ENCODE results near the gene SORCS1. TPM values are rescaled to one million over a fixed set of nuclear protein-coding genes. Genes with fewer than 3 reads are reported as not detected.
A peak's percentile ranks its signal among the peaks of the same experiment; 100 is the strongest.

SORCS1 gene
- total RNA-seq, 1 experiment from 2014 or later: 48.9 TPM

DNA sequence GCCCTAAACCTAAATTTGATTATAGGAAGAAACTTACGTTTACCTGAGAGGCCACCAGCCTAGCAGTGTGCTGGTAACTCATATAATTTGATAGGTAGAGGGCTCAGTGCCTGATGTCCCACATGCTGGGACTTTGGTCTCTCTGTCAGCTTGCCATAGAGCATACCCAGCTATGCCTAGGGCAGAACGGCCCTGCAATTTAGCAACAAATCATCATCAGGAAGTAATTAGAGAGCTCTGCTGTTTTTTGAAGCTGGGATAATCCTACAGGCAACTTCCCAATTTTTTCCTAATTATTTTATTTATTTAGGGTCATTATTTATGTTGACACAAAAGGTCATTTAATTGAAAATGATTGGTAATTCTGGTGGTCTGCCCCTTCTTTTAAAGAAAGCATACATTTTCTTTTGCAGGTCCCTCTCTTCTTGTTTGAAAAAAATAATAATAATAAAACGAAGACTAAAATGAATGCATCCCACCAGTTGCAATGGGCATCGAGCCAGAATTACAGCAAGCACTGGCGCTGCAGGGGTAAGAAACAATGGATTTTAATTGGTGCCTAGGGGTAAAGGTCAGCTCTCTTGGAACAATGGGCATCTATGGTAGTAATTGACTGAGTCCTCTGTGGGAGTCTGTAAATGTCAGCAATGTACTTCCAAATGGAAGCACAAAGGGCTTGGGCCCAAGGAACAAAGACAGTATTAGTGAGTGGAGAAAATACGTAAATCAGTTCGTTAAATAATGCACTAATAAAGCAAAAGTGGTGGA, 348.0 kb downstream of the SORCS1 start:
- Histone ChIP-seq H3K27ac (no peak overlapping the region), H3K36me3 (no peaks in the 10 kb centered on the region), H3K9me3 (replicated peaks) (no peaks in the 10 kb centered on the region), H3K27me3 (no peaks in the 10 kb centered on the region), H3K4me1 (no peaks in the 10 kb centered on the region), H3K4me3 (no peak overlapping the region)
- DNase-seq: no peak

DNA sequence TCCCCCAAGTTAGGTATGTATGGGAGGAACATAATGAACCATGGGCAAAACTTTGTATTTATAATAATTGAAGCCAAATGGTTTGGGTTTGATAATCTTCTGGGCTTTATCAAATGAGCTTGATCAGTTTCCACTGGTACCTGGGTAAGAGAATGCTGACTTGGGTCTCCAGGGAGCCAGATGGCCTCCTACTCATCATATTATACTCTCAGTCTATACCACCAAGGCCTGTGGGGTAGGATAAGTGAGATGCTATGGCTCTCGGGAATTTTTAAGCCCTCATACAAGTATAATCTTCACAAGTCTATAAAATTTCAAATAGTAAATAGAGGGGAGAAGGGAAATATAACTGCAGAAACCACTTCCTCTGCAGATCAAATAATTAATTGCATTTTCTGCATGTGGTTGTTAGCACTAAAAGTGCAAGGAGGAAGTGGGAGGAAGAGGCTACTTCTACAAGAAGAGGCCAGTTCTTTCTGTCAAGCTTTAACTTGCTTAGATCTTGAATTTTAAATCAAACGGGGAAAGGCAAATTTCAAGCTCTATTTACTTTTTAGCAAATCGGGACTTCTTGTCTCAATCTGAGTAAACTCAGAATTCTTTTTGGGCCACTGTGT, 349.0 kb downstream of the SORCS1 start:
- Histone ChIP-seq H3K27ac (no peak overlapping the region), H3K4me1 (no peaks in the 10 kb centered on the region), H3K9me3 (replicated peaks) (no peaks in the 10 kb centered on the region), H3K36me3 (no peaks in the 10 kb centered on the region), H3K4me3 (no peak overlapping the region), H3K27me3 (no peaks in the 10 kb centered on the region)
- DNase-seq: no peak

DNA sequence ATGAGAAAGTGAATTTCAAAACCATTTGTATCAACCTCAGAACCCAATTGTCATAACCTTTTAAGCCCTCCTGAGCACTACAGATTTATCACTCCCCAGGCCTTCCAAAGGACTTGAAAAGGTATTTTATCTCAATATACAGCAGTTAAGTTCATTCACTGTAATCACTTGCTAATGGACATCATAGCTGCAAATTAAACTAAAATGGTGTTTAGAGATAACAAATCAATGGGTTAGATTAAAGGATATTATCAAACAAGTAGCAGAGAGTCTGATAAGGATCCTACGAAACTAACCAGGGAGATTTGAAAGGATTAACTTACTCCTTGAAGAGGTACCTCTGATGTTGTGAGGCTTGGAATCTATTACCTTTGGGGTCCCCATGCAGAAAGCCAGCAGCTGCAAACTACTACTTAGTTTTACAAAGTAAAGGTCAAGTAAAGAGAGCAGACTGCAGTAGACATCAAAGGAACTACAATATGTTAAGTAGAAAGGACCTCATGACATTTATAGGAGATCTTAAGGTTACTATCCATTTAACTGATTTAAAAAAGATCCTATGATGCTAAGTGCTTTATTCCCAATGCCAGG, 359.4 kb downstream of the SORCS1 start:
- Histone ChIP-seq H3K36me3 (no peaks in the 10 kb centered on the region), H3K9me3 (replicated peaks) (no peaks in the 10 kb centered on the region), H3K27me3 (no peaks in the 10 kb centered on the region), H3K4me1 (peaks cover 16% of the 10 kb centered on the region), H3K27ac (no peak overlapping the region), H3K4me3 (no peak overlapping the region)
- no peak for DNase-seq

DNA sequence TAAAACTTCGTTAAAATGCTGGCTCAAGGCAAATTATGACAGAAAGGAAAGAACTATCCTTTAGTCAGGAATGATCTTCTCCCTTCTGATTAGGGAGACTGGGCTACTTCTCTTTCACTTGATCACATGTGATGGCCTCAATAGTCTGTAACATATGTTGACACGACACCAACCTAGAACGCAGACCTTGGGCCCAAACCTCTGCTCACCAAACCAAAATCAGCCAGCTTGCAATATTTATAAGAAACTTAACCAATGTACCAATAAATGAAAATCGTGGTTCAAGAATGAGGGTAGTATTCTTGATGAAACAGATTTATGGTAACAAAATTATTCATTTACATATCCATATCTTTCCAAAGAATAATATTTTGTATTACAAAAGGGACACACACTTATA, 361.6 kb downstream of the SORCS1 start:
- peaks cover 3% of the 10 kb centered on the region for H3K9me3 ChIP-seq (replicated peaks)
- H3K4me3 ChIP-seq: no peak overlapping the region
- no peaks in the 10 kb centered on the region; the same call in none of the 2 replicates for H3K4me1 ChIP-seq
- no peaks in the 10 kb centered on the region for H3K27me3 ChIP-seq
- no peak for DNase-seq
- no peaks in the 10 kb centered on the region for H3K36me3 ChIP-seq
- no peak overlapping the region for H3K27ac ChIP-seq

DNA sequence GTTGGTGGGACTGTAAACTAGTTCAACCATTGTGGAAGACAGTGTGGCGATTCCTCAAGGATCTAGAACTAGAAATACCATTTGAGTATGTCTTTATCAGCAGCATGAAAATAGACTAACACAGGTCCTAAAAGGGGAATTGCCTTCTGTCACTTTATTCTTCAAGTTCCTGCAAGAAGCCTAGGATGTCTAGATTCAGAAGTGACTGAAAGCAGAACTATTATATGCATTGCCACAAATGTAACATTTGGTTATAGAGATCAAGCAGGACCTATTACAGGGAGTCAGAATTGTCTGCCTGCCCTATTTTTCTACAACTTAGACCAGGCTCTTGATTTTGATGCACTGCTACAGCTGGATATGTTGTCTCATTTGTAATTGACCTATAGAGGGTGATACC, 364.7 kb downstream of the SORCS1 start:
- Histone ChIP-seq H3K36me3 (no peaks in the 10 kb centered on the region), H3K4me3 (no peak overlapping the region), H3K27me3 (no peaks in the 10 kb centered on the region), H3K9me3 (replicated peaks) (peaks cover 3% of the 10 kb centered on the region), H3K27ac (no peak overlapping the region), H3K4me1 (peaks cover 7% of the 10 kb centered on the region; the same call in 1 of the 2 replicates)
- no peak for DNase-seq

DNA sequence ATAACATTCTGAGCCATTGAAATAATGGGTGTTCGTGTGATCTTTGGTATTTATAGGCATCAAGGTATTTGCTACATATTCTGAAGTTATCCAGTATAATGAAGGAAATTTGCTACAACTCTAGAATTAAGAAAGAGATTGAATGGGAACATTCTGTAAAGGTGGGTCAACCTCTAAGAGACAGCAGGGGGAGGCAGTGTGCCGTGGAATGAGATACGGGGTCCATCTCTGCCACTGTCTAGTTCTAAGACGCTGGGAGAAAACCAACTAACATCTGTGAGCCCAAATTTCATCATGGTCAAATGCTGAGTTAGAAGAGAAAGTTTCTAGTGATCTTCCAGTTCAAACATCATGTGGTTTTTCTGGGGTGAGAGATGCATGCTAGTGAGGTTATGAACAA, 368.9 kb downstream of the SORCS1 start:
- Histone ChIP-seq H3K4me3 (no peak overlapping the region), H3K27ac (no peak overlapping the region), H3K36me3 (no peaks in the 10 kb centered on the region), H3K27me3 (no peaks in the 10 kb centered on the region), H3K4me1 (peaks cover 14% of the 10 kb centered on the region), H3K9me3 (replicated peaks) (peaks cover 3% of the 10 kb centered on the region)
- DNase-seq: peak; percentile 45 to 72

DNA sequence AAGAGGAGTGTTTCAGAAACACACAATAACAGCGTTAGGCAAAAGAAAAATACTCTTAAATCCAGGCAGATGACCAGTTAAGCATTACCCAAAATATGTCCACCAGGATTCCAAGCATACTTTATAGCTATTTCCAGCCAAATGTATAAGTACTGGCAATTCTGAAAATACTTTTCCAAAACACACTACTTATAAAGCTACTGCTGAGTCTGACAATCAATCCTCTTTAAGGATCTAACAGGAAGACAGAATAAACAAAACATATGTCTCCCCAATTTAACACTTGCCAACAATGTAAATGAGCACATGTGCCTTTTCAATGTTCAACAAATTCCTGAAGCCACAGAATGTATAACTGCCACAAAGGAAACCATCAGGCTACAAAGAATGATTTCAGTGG, 370.9 kb downstream of the SORCS1 start:
- H3K36me3 ChIP-seq: no peaks in the 10 kb centered on the region
- peaks cover 2% of the 10 kb centered on the region; the same call in 1 of the 2 replicates for H3K9me3 ChIP-seq (replicated peaks)
- no peak for DNase-seq
- H3K4me1 ChIP-seq: peaks cover 14% of the 10 kb centered on the region
- H3K27ac ChIP-seq: no peak overlapping the region
- no peaks in the 10 kb centered on the region for H3K27me3 ChIP-seq
- no peak overlapping the region for H3K4me3 ChIP-seq

DNA sequence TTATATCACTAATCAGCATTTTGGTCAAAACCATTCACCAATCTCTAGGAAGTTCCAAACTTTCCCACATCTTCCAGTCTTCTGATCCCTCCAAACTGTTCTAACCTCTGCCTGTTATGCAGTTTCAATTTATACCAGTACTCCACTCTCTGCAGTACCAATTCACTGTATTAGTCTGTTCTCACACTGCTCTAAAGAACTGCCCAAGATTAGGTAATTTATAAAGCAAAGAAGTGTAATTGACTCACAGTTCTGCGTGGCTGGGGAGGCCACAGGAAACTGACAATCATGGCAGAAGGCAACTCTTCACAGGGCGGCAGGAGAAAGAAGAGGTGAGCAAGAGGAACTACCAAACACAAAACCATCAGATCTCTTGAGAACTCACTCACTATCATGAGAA, 374.9 kb downstream of the SORCS1 start:
- Histone ChIP-seq H3K27ac (no peak overlapping the region), H3K9me3 (replicated peaks) (no peaks in the 10 kb centered on the region), H3K27me3 (no peaks in the 10 kb centered on the region), H3K4me1 (peaks cover 7% of the 10 kb centered on the region), H3K36me3 (no peaks in the 10 kb centered on the region), H3K4me3 (no peak overlapping the region)
- no peak for DNase-seq

DNA sequence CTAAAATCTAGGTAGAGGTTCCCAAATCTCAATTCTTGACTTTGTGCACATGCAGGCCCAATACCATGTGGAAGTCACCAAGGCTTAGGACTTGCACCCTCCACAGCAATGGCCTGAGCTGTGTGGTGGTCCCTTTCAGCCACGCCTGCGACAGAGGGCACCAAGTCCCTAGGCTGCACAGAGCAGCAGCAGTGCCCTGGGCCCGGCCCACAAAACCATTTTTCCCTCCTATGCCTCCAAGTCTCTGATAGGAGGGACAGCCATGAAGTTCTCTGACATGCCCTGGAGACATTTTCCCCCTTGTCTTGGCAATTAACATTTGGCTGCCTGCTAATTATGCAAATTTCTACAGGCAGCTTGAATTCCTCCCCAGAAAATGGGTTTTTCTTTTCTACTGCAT, 375.5 kb downstream of the SORCS1 start:
- no peaks in the 10 kb centered on the region for H3K27me3 ChIP-seq
- H3K9me3 ChIP-seq (replicated peaks): no peaks in the 10 kb centered on the region
- H3K4me3 ChIP-seq: no peak overlapping the region
- no peaks in the 10 kb centered on the region for H3K36me3 ChIP-seq
- H3K27ac ChIP-seq: no peak overlapping the region
- DNase-seq: no peak
- peaks cover 5% of the 10 kb centered on the region for H3K4me1 ChIP-seq

DNA sequence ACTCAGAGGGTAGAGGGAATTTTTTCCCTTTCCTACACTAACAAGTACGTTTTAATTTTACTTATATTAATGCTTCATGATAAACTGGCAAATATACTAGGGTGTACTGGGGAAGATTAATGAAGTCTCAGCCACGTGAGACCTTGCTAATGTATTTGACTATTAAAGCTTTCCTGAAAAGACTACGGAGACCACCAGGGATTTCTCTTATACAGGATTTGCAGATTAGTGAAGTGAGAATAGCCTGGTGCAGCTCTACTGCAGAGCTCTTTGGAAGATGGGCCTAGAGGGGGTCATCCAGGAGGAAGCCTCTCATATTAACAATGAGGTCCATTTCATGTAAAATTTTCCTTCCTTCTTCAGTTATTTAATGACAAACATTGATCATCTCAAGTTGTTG, 379.0 kb downstream of the SORCS1 start:
- DNase-seq: no peak
- H3K9me3 ChIP-seq (replicated peaks): no peaks in the 10 kb centered on the region
- no peaks in the 10 kb centered on the region for H3K27me3 ChIP-seq
- H3K36me3 ChIP-seq: no peaks in the 10 kb centered on the region
- H3K27ac ChIP-seq: no peak overlapping the region
- no peaks in the 10 kb centered on the region for H3K4me1 ChIP-seq
- no peak overlapping the region for H3K4me3 ChIP-seq

DNA sequence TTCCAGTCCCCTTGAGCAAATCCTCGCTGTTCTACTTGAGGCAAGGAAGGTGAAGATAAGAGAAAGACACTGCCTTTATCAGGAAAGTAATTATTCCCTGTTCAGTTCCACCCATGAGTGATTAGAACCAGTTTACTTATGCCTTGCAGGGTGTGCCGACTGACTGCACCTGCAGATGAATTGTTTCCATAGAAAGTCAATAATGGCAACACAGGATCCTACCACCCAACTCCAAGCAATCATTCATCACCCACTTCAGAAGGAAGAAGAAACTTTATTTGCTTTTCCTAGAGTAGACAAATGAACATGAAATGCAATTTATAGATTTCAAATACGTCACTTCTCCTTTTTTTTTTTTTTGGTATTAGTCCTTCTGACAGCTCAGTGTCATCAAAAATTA, 383.9 kb downstream of the SORCS1 start:
- H3K4me1 ChIP-seq: no peaks in the 10 kb centered on the region
- DNase-seq: no peak
- no peak overlapping the region for H3K4me3 ChIP-seq
- H3K27me3 ChIP-seq: no peaks in the 10 kb centered on the region; the same call in 1 of the 2 replicates
- no peak overlapping the region for H3K27ac ChIP-seq
- no peaks in the 10 kb centered on the region for H3K9me3 ChIP-seq (replicated peaks)
- no peaks in the 10 kb centered on the region; the same call in 1 of the 2 replicates for H3K36me3 ChIP-seq

DNA sequence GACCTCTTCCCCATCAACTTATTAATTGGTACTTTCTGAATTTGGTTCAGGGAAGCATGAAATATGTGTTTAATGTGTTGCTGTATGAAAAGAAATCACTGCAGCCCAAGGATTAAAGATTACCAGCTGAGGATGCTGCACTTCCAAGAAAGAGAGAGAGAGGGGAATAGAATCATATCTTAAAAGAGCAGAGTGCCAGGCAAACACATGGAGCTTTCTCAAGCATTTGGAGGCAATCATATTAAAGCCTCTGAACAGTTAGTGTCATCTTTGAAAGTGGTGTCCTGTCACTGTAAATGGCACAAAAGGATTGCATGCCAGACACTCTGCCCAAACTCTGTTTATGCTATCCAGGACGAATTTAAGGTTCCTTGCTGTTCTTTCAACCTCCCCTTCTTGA, 386.7 kb downstream of the SORCS1 start:
- no peak overlapping the region for H3K27ac ChIP-seq
- H3K4me1 ChIP-seq: no peaks in the 10 kb centered on the region
- no peaks in the 10 kb centered on the region; the same call in 1 of the 2 replicates for H3K36me3 ChIP-seq
- no peaks in the 10 kb centered on the region; the same call in 1 of the 2 replicates for H3K27me3 ChIP-seq
- no peak overlapping the region for H3K4me3 ChIP-seq
- DNase-seq: no peak
- H3K9me3 ChIP-seq (replicated peaks): no peaks in the 10 kb centered on the region

DNA sequence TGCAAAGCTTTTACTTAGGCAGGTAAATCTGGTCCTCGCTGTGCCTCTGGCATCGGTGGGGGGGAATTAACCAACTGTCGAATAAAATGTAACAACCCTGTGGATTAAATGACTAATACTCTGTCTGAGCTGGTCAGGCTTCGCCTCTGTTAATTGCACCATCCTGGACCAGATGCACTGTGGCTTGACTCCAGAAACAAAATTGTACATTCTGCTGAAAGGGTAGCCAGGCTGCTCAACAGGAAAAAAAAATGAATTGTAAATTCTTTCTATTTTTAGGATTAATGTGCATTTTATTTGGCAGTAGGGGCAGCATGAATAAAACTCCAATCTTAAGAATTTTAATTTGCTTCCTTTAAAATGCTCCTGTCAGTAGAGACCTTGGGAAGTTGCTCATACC, 389.4 kb downstream of the SORCS1 start:
- Histone ChIP-seq H3K36me3 (no peaks in the 10 kb centered on the region; the same call in 1 of the 2 replicates), H3K4me3 (no peak overlapping the region), H3K9me3 (replicated peaks) (no peaks in the 10 kb centered on the region), H3K4me1 (no peaks in the 10 kb centered on the region), H3K27ac (no peak overlapping the region), H3K27me3 (no peaks in the 10 kb centered on the region; the same call in 1 of the 2 replicates)
- no peak for DNase-seq

DNA sequence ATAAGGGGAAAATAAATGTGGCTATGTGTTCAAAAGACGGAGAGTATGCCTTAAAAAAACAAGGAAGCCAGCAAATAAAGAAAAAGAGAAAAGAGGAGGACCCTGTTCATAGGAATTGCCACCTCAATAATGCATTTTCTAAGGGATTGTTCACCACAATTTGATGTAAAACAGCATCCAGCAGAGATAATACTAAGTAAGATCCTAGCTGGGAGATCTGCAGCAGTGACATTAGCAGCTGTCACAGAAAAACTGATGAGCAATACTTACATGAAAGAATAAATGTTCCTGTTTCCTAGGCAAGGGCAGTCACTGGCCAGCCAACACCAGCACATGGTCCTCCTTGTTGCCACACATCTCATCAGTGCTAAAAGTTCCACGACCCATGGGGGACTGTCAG, 391.5 kb downstream of the SORCS1 start:
- no peak overlapping the region for H3K4me3 ChIP-seq
- no peak for DNase-seq
- no peaks in the 10 kb centered on the region for H3K4me1 ChIP-seq
- no peaks in the 10 kb centered on the region for H3K9me3 ChIP-seq (replicated peaks)
- no peaks in the 10 kb centered on the region; the same call in 1 of the 2 replicates for H3K36me3 ChIP-seq
- H3K27ac ChIP-seq: no peak overlapping the region
- H3K27me3 ChIP-seq: no peaks in the 10 kb centered on the region; the same call in 1 of the 2 replicates

DNA sequence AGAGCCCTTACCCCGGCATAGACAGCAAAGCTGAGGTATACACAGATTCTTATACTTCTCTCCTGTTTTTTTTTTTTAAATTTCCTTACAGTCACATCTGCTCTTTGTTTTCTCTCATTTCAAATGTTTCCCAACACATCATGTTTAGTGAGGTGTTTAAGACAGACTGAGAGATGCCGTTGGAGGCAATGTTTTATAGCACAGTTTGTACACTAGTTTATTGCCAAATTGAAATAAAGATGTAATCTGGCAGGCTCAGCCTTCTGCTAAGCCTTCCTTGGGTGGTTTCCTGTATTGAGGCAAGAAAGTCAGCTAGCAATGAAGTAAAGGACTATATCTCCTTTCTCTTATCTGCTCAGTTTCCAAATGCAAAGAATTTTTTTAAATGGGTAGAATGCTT, 393.4 kb downstream of the SORCS1 start:
- H3K9me3 ChIP-seq (replicated peaks): no peaks in the 10 kb centered on the region
- H3K4me3 ChIP-seq: no peak overlapping the region
- no peaks in the 10 kb centered on the region; the same call in 1 of the 2 replicates for H3K27me3 ChIP-seq
- DNase-seq: no peak
- no peaks in the 10 kb centered on the region for H3K4me1 ChIP-seq
- no peak overlapping the region for H3K27ac ChIP-seq
- no peaks in the 10 kb centered on the region; the same call in 1 of the 2 replicates for H3K36me3 ChIP-seq

Data from SJCRH30 (cell line).